Thyroid gland (tissue), 4 donors: ENCODE data around the gene CD72.

Experiments used
- POLR2A ChIP-seq, 2 donors: fragments of 450-650 bp; IDR thresholded peaks; one replicate each; pipeline ENCODE4 v1.6.1; 2017; ENCODE audit warnings: antibody characterized with exemption in 2 of 2, mild to moderate bottlenecking in 2 of 2, moderate library complexity in 1 of 2
- TF ChIP-seq, protein P1 (sequence below), 6 experiments: fragments of 200-600 bp in 3 of 6; fragments of 450-650 bp in 3 of 6; sonication (generic) in 3 of 6; IDR thresholded peaks; one replicate each; pipeline ENCODE4 v1.5.1; 2016 to 2019; ENCODE audit warnings: antibody characterized with exemption in 6 of 6, mild to moderate bottlenecking in 2 of 6, inconsistent platforms in 1 of 6, moderate library complexity in 1 of 6

DNA sequence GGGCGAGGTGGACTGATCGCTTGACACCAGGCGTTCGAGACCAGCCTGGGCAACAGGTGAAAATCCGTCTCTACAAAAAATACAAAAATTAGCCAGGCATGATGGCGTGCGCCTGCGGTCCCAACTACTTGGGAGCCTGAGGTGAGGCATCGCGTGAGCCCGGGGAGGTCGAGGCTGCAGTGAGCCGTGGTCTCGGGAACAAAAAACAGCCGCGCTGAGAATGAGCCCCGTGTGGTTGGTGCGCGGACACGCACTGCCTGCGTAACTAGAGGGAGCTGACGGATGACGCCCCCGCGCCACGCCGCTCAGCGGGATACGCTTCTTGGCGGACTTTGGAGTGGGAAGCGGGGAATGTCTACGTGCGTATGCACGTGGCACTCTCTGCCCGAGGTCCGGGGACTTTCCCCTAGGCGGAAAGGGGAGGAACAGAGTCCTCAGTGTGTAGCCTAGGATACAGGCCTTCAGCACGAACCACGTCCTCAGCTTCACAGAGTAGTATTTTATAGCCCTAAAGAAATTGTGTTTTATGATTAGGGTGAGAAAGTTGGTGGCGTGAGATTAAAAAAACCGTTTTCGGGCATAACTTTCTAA is 39.4 kb upstream of the CD72 start, which contains the start of gene RMRP:
- TF ChIP-seq, protein P1, sequence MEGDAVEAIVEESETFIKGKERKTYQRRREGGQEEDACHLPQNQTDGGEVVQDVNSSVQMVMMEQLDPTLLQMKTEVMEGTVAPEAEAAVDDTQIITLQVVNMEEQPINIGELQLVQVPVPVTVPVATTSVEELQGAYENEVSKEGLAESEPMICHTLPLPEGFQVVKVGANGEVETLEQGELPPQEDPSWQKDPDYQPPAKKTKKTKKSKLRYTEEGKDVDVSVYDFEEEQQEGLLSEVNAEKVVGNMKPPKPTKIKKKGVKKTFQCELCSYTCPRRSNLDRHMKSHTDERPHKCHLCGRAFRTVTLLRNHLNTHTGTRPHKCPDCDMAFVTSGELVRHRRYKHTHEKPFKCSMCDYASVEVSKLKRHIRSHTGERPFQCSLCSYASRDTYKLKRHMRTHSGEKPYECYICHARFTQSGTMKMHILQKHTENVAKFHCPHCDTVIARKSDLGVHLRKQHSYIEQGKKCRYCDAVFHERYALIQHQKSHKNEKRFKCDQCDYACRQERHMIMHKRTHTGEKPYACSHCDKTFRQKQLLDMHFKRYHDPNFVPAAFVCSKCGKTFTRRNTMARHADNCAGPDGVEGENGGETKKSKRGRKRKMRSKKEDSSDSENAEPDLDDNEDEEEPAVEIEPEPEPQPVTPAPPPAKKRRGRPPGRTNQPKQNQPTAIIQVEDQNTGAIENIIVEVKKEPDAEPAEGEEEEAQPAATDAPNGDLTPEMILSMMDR (IDR thresholded peaks at IDR 0.05) = peak in 5 of 6 experiments; percentile 20 to 55 (median 45)
- TF ChIP-seq POLR2A (IDR thresholded peaks at IDR 0.05) = peak; percentile 60 to 81
